DND-41 (cell line): ENCODE results near the gene SIPA1L3.

Experiments used
- ATAC-seq: fragments of 200-7000 bp; cut with Tn5 transposase; 3 replicates; pipeline ENCODE4 v1.9.1; 2021; ENCODE audit warnings: low read depth; ENCODE audit not compliant: insufficient read depth
- DNase-seq: peaks from one replicate; pipeline ENCODE4 v3.0.0-alpha.2; 2020
- H2AFZ ChIP-seq: 2 replicates; pipeline ENCODE4 v1.6.0; 2012; ENCODE audit warnings: low read depth, low read length
- H3K27ac ChIP-seq: 2 replicates; pipeline ENCODE4 v1.5.1; 2012; ENCODE audit warnings: low read length, inconsistent platforms
- H3K27me3 ChIP-seq: fragments of 200-600 bp; sonication (generic); 2 replicates; pipeline ENCODE4 v1.6.0; 2012; ENCODE audit warnings: low read length, mild to moderate bottlenecking, inconsistent platforms; ENCODE audit not compliant: insufficient read depth, poor library complexity
- H3K36me3 ChIP-seq: 2 replicates; pipeline ENCODE4 v1.5.1; 2012; ENCODE audit warnings: low read length, inconsistent platforms; ENCODE audit not compliant: insufficient read depth
- H3K4me1 ChIP-seq: 2 replicates; pipeline ENCODE4 v1.5.1; 2012; ENCODE audit warnings: mild to moderate bottlenecking, low read length; ENCODE audit not compliant: insufficient read depth
- H3K4me2 ChIP-seq: 2 replicates; pipeline ENCODE4 v1.6.0; 2012; ENCODE audit warnings: mild to moderate bottlenecking, moderate library complexity, low read length, inconsistent platforms; ENCODE audit not compliant: insufficient read depth
- H3K4me3 ChIP-seq, 2 experiments: fragments of 200-600 bp in 1 of 2; shearing (Covaris generic) in 1 of 2; 2 replicates each; pipeline ENCODE4 v1.5.1; 2012 to 2016; ENCODE audit warnings: inconsistent platforms in 2 of 2, low read length in 2 of 2, mild to moderate bottlenecking in 2 of 2, low read depth in 1 of 2, moderate library complexity in 1 of 2
- H3K79me2 ChIP-seq: 2 replicates; pipeline ENCODE4 v1.6.0; 2012; ENCODE audit warnings: low read length, inconsistent platforms; ENCODE audit not compliant: insufficient read depth
- H3K9ac ChIP-seq: 2 replicates; pipeline ENCODE4 v1.6.0; 2012; ENCODE audit warnings: low read depth, mild to moderate bottlenecking, inconsistent platforms, low read length, moderate library complexity
- H3K9me3 ChIP-seq: 2 replicates; pipeline ENCODE4 v1.5.1; 2012; ENCODE audit warnings: low read length, moderate library complexity, mild to moderate bottlenecking, inconsistent platforms; ENCODE audit not compliant: insufficient read depth, severe bottlenecking
- H4K20me1 ChIP-seq: 2 replicates; pipeline ENCODE4 v1.6.0; 2012; ENCODE audit warnings: low read length; ENCODE audit not compliant: insufficient read depth
- CTCF ChIP-seq: IDR thresholded peaks from 2 replicates; pipeline ENCODE4 v1.5.1; 2012; ENCODE audit warnings: borderline replicate concordance, low read length, moderate library complexity, mild to moderate bottlenecking; ENCODE audit not compliant: poor library complexity, severe bottlenecking; ENCODE audit errors: extremely low read depth
- EZH2 ChIP-seq: IDR thresholded peaks from 3 replicates; pipeline ENCODE4 v1.6.1; 2012; ENCODE audit warnings: borderline replicate concordance, low read depth, mild to moderate bottlenecking, moderate library complexity, low read length, inconsistent platforms; ENCODE audit not compliant: severe bottlenecking

Gene SIPA1L3

GRCh38 chr19:38095411-38096308, 188.7 kb downstream of the SIPA1L3 start:
- peaks cover 21% of the 10 kb centered on the region for H3K36me3 ChIP-seq
- DNase-seq (peak; percentile 76), ATAC-seq (peak; percentile 88)
- H3K4me1 ChIP-seq, result no peaks in the 10 kb centered on the region
- H3K9ac ChIP-seq, result no peak overlapping the region
- H2AFZ ChIP-seq, result no peak overlapping the region
- H3K27ac ChIP-seq, result no peak overlapping the region
- H3K9me3 ChIP-seq, result peaks cover 2% of the 10 kb centered on the region
- no peak overlapping the region for H3K4me2 ChIP-seq
- H4K20me1 ChIP-seq, result no peaks in the 10 kb centered on the region; the same call in 1 of the 2 replicates
- H3K4me3 ChIP-seq, result no peak overlapping the region
- H3K79me2 ChIP-seq, result no peaks in the 10 kb centered on the region
- H3K27me3 ChIP-seq, result no peaks in the 10 kb centered on the region
- no peak for TF ChIP-seq EZH2
- peak; percentile 86 for TF ChIP-seq CTCF

- Histone ChIP-seq H3K4me1 (no peaks in the 10 kb centered on the region), H2AFZ (no peak overlapping the region), H3K4me3 (no peak overlapping the region), H3K27me3 (no peaks in the 10 kb centered on the region), H3K9me3 (peaks cover 2% of the 10 kb centered on the region), H3K27ac (no peak overlapping the region), H3K36me3 (peaks cover 39% of the 10 kb centered on the region), H3K9ac (no peak overlapping the region), H3K4me2 (no peak overlapping the region), H3K79me2 (no peaks in the 10 kb centered on the region), H4K20me1 (no peaks in the 10 kb centered on the region)
- DNase-seq (no peak), ATAC-seq (no peak)
- TF ChIP-seq CTCF, result no peak
- TF ChIP-seq EZH2, result no peak
Observed at GRCh38 chr19:38099966-38100365, 193.0 kb downstream of the SIPA1L3 start.

GRCh38 chr19:38100589-38100988, 193.6 kb downstream of the SIPA1L3 start:
- Histone ChIP-seq H4K20me1 (no peaks in the 10 kb centered on the region), H3K4me2 (no peak overlapping the region), H3K4me1 (no peaks in the 10 kb centered on the region), H2AFZ (no peak overlapping the region), H3K36me3 (peaks cover 39% of the 10 kb centered on the region), H3K9ac (no peak overlapping the region), H3K4me3 (no peak overlapping the region), H3K27ac (no peak overlapping the region), H3K9me3 (peaks cover 2% of the 10 kb centered on the region), H3K27me3 (no peaks in the 10 kb centered on the region), H3K79me2 (no peaks in the 10 kb centered on the region)
- DNase-seq (no peak), ATAC-seq (no peak)
- TF ChIP-seq EZH2, result no peak
- TF ChIP-seq CTCF, result no peak
